Liver (tissue), 9 donors: ENCODE results near the gene LRRN2. TPM values are rescaled to one million over a fixed set of nuclear protein-coding genes. Genes with fewer than 3 reads are reported as not detected.

Experiments used
- DNase-seq: peaks from one replicate; pipeline ENCODE4 v3.0.0-alpha.2; 2017; ENCODE audit warnings: low spot score
- H3K27ac ChIP-seq, 2 donors: one replicate each; pipeline ENCODE4 v1.7.0; 2013; ENCODE audit warnings: inconsistent platforms in 2 of 2, low read length in 2 of 2, control low read depth in 1 of 2, low read depth in 1 of 2, mild to moderate bottlenecking in 1 of 2
- H3K27me3 ChIP-seq, 4 donors: one replicate each; pipeline versions ENCODE4 v1.6.1 to v1.7.0; 2013; ENCODE audit warnings: low read length in 3 of 4, inconsistent platforms in 1 of 4, mild to moderate bottlenecking in 1 of 4, moderate library complexity in 1 of 4; ENCODE audit not compliant: control insufficient read depth in 4 of 4, insufficient read depth in 4 of 4
- H3K36me3 ChIP-seq, 4 donors: one replicate each; pipeline versions ENCODE4 v1.6.1 to v1.7.0; 2013; ENCODE audit warnings: low read length in 3 of 4, mild to moderate bottlenecking in 3 of 4, low read depth in 1 of 4, moderate library complexity in 1 of 4; ENCODE audit not compliant: control insufficient read depth in 4 of 4, insufficient read depth in 3 of 4
- H3K4me1 ChIP-seq, 4 donors: one replicate each; pipeline versions ENCODE4 v1.6.1 to v1.7.0; 2013; ENCODE audit warnings: low read length in 3 of 4, mild to moderate bottlenecking in 3 of 4, moderate library complexity in 1 of 4; ENCODE audit not compliant: control insufficient read depth in 4 of 4, insufficient read depth in 4 of 4
- H3K4me3 ChIP-seq, 3 donors: one replicate each; pipeline versions ENCODE4 v1.6.1 to v1.7.0; 2013; ENCODE audit warnings: low read length in 3 of 3, control low read depth in 1 of 3, low read depth in 1 of 3, mild to moderate bottlenecking in 1 of 3
- H3K9ac ChIP-seq, 2 donors: one replicate each; pipeline ENCODE4 v1.7.0; 2013; ENCODE audit warnings: low read length in 2 of 2, mild to moderate bottlenecking in 2 of 2, moderate library complexity in 2 of 2, control low read depth in 1 of 2, low read depth in 1 of 2
- H3K9me3 ChIP-seq, 4 donors: one replicate each; pipeline versions ENCODE4 v1.6.1 to v1.7.0; 2013; ENCODE audit warnings: low read length in 3 of 4; ENCODE audit not compliant: control insufficient read depth in 4 of 4
- ATF3 ChIP-seq: IDR thresholded peaks from 2 replicates; pipeline ENCODE4 v1.6.1; 2016; ENCODE audit warnings: antibody characterized with exemption
- EGR1 ChIP-seq, 2 donors: IDR thresholded peaks; 2 replicates each; pipeline ENCODE4 v1.6.1; 2016 to 2018; ENCODE audit warnings: antibody characterized with exemption in 2 of 2, low read depth in 2 of 2
- FOXA1 ChIP-seq: IDR thresholded peaks from 2 replicates; pipeline ENCODE4 v1.6.1; 2016; ENCODE audit warnings: antibody characterized with exemption
- FOXA2 ChIP-seq: IDR thresholded peaks from 2 replicates; pipeline ENCODE4 v1.6.1; 2016; ENCODE audit warnings: antibody characterized with exemption
- GABPA ChIP-seq, 2 donors: IDR thresholded peaks in 1 of 2; conservative IDR thresholded peaks in 1 of 2; 2 replicates each; pipeline ENCODE4 v1.6.1; 2016; ENCODE audit warnings: antibody characterized with exemption in 2 of 2, mild to moderate bottlenecking in 1 of 2, moderate library complexity in 1 of 2
- HNF4A ChIP-seq, 2 donors: conservative IDR thresholded peaks; 2 replicates each; pipeline ENCODE4 v1.6.1; 2016; ENCODE audit warnings: antibody characterized with exemption in 2 of 2, mild to moderate bottlenecking in 2 of 2
- HNF4G ChIP-seq: IDR thresholded peaks from 2 replicates; pipeline ENCODE4 v1.6.1; 2016; ENCODE audit warnings: antibody characterized with exemption
- JUND ChIP-seq, 2 donors: IDR thresholded peaks; 2 replicates each; pipeline ENCODE4 v1.6.1; 2016; ENCODE audit warnings: antibody characterized with exemption in 2 of 2
- NR2F2 ChIP-seq: IDR thresholded peaks from 2 replicates; pipeline ENCODE4 v1.6.1; 2016; ENCODE audit warnings: antibody characterized with exemption
- RAD21 ChIP-seq, 2 donors: IDR thresholded peaks; 2 replicates each; pipeline ENCODE4 v1.6.1; 2016; ENCODE audit warnings: antibody characterized with exemption in 2 of 2, mild to moderate bottlenecking in 2 of 2
- REST ChIP-seq: IDR thresholded peaks from 2 replicates; pipeline ENCODE4 v1.6.1; 2016; ENCODE audit warnings: antibody characterized with exemption, mild to moderate bottlenecking
- RXRA ChIP-seq, 2 donors: IDR thresholded peaks; 2 replicates each; pipeline ENCODE4 v1.6.1; 2017 to 2018; ENCODE audit warnings: antibody characterized with exemption in 2 of 2, mild to moderate bottlenecking in 1 of 2
- SP1 ChIP-seq: IDR thresholded peaks from 2 replicates; pipeline ENCODE4 v1.6.1; 2018; ENCODE audit warnings: antibody characterized with exemption, mild to moderate bottlenecking
- TAF1 ChIP-seq: conservative IDR thresholded peaks from 2 replicates; pipeline ENCODE4 v1.6.1; 2016; ENCODE audit warnings: antibody characterized with exemption, mild to moderate bottlenecking
- YY1 ChIP-seq: IDR thresholded peaks from 2 replicates; pipeline ENCODE4 v1.6.1; 2016; ENCODE audit warnings: antibody characterized with exemption, mild to moderate bottlenecking
- ZBTB33 ChIP-seq: IDR thresholded peaks from 2 replicates; pipeline ENCODE4 v1.6.1; 2016; ENCODE audit warnings: antibody characterized with exemption
- WGBS: extraction: QIAGEN DNeasy Blood & Tissue Kit; methylation state at CpG from one replicate; pipeline ENCODE4 v1.1.7; 2013; 5-methylcytosine and 5-hydroxymethylcytosine counted together
- polyA plus RNA-seq, 2 donors: library from polyadenylated mRNA; stranded (reverse) in 1 of 2; unstranded in 1 of 2; fragments of 200-250 nt in 1 of 2; fragments of >200 nt in 1 of 2; fragmentation: Nextera tagmentation in 1 of 2; extraction: Ambion mirVana in 1 of 2; gene quantifications; one replicate each; pipeline versions ENCODE4 v1.2.1 to v1.2.3, GENCODE V29; 2013 to 2015
- total RNA-seq, 2 donors: library from RNA; depleted of rRNA; stranded (reverse); fragments of >200 nt; gene quantifications; one replicate each; pipeline ENCODE4 v1.2.3, GENCODE V29; 2014
- TF ChIP-seq, protein P1 (sequence below): fragments of 150-350 bp; IDR thresholded peaks from 2 replicates; pipeline ENCODE4 v1.5.1; 2017; ENCODE audit warnings: improper control_type of control experiment, low read depth, low read length; ENCODE audit not compliant: missing input control
- donor health status: healthy.
- donor health status: healthy.
- donor health status: healthy.
- donor health status: healthy.
- donor health status: healthy.

Gene LRRN2
- total and polyA plus RNA-seq, 4 donors: 0.13 to 2.8 (median 0.28) TPM

- Histone ChIP-seq H3K9me3 (no peaks in the 10 kb centered on the region), H3K4me3 (no peak overlapping the region), H3K4me1 (peaks cover 7 to 17% (median 8%) of the 10 kb centered on the region in 4 donors), H3K9ac (no peak overlapping the region), H3K27me3 (peaks cover 0 to 8% (median 4%) of the 10 kb centered on the region in 4 donors), H3K27ac (no peak overlapping the region), H3K36me3 (no peaks in the 10 kb centered on the region)
- TF ChIP-seq, protein P1, sequence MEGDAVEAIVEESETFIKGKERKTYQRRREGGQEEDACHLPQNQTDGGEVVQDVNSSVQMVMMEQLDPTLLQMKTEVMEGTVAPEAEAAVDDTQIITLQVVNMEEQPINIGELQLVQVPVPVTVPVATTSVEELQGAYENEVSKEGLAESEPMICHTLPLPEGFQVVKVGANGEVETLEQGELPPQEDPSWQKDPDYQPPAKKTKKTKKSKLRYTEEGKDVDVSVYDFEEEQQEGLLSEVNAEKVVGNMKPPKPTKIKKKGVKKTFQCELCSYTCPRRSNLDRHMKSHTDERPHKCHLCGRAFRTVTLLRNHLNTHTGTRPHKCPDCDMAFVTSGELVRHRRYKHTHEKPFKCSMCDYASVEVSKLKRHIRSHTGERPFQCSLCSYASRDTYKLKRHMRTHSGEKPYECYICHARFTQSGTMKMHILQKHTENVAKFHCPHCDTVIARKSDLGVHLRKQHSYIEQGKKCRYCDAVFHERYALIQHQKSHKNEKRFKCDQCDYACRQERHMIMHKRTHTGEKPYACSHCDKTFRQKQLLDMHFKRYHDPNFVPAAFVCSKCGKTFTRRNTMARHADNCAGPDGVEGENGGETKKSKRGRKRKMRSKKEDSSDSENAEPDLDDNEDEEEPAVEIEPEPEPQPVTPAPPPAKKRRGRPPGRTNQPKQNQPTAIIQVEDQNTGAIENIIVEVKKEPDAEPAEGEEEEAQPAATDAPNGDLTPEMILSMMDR: no peak
- no peak for TF ChIP-seq GABPA (IDR thresholded peaks at IDR 0.05 in 1 of 2, conservative IDR thresholded peaks at IDR 0.05 in 1 of 2)
- TF ChIP-seq SP1: no peak
- no peak for TF ChIP-seq RAD21 (IDR thresholded peaks at IDR 0.05)
- TF ChIP-seq FOXA1: no peak
- no peak for TF ChIP-seq HNF4G
- no peak for TF ChIP-seq REST
- no peak for TF ChIP-seq ATF3
- no peak for DNase-seq
- WGBS: 74% methylated on average over 10 of the region's 10 CpGs
These were observed 2.0 kb downstream of the LRRN2 start for GRCh38 chr1:204683284-204684205.

DNA sequence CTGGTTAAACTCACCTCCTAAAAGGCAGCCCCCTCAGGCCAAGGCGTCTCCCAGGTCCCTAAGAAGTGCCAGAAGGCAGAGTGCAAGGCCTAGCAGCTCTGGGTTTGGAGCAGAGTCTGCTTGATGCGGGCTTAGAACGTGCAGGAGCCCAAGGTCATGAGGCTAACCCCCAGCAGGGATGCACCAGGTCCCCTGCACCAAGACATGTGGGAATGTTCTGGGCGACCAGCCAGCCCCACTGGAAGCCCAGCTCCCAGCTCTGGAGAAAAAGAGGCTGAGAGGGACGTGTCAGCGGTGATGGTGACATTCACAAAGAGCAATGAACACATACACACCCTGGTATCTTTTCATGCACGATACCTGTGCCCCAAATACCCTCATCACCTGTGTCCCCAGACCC lies 5.1 kb downstream of the LRRN2 start:
- Histone ChIP-seq H3K4me3 (no peak overlapping the region), H3K27ac (no peak overlapping the region), H3K27me3 (peaks cover 0 to under 1% (median 0%) of the 10 kb centered on the region in 4 donors), H3K36me3 (no peaks in the 10 kb centered on the region), H3K9ac (no peak overlapping the region), H3K9me3 (no peaks in the 10 kb centered on the region), H3K4me1 (peaks cover 3 to 12% (median 5%) of the 10 kb centered on the region in 4 donors)
- no peak for DNase-seq
- 80% methylated on average over 7 of the region's 7 CpGs for WGBS
- TF ChIP-seq TAF1 (no peak), ZBTB33 (no peak), NR2F2 (no peak), JUND (IDR thresholded peaks at IDR 0.05) (no peak), GABPA (IDR thresholded peaks at IDR 0.05 in 1 of 2, conservative IDR thresholded peaks at IDR 0.05 in 1 of 2) (no peak), ATF3 (no peak), YY1 (no peak), HNF4A (conservative IDR thresholded peaks at IDR 0.05) (no peak), REST (no peak), RXRA (IDR thresholded peaks at IDR 0.05) (no peak), FOXA2 (no peak), EGR1 (IDR thresholded peaks at IDR 0.05; ENCODE audit: low read depth in 2 of 2) (no peak), SP1 (no peak), HNF4G (no peak)
